OCI-LY7 (cell line): Measurements from ENCODE around the gene AKT1. TPM values are rescaled to one million over a fixed set of nuclear protein-coding genes. Genes with fewer than 3 reads are reported as not detected.

Source experiments
- BruUV-seq: library from RNA; stranded (reverse); fragments of 400-500 nt; replicated peaks from 2 replicates; lab custom pipeline; 2021; lab: Mats Ljungman, UMichigan
- CTCF ChIA-PET: fragments of 300-600 bp; sonication (Branson Sonifier 250); formaldehyde crosslinking; loops from one replicate; lab custom pipeline; 2022; ENCODE audit warnings: antibody characterized with exemption; ENCODE audit not compliant: unreplicated experiment; lab: Charles Lee
- POLR2A ChIA-PET: fragments of 300-600 bp; sonication (Branson Sonifier 250); formaldehyde crosslinking; loops from one replicate; lab custom pipeline; 2022; ENCODE audit warnings: antibody characterized with exemption; lab: Charles Lee
- DNase-seq: peaks from one replicate; pipeline ENCODE4 v3.0.0-alpha.2; 2015; ENCODE audit warnings: low spot score
- H2AFZ ChIP-seq: fragments of 200-600 bp; sonication (generic), shearing (Covaris generic); 2 replicates; pipeline ENCODE4 v1.6.1; 2014; ENCODE audit warnings: mild to moderate bottlenecking, antibody characterized with exemption, low read length, moderate library complexity
- H3K27ac ChIP-seq: fragments of 200-600 bp; sonication (generic); 2 replicates; pipeline ENCODE4 v1.5.1; 2014; ENCODE audit warnings: mixed run types, low read depth, mild to moderate bottlenecking, moderate library complexity, low read length, inconsistent platforms; ENCODE audit not compliant: poor library complexity, severe bottlenecking
- H3K36me3 ChIP-seq: fragments of 200-600 bp; sonication (generic); 2 replicates; pipeline ENCODE4 v1.6.1; 2014; ENCODE audit warnings: mild to moderate bottlenecking, antibody characterized with exemption, low read length, moderate library complexity, mixed read lengths; ENCODE audit not compliant: insufficient read depth
- H3K4me1 ChIP-seq: fragments of 200-600 bp; sonication (generic); 2 replicates; pipeline ENCODE4 v1.5.1; 2014; ENCODE audit warnings: mild to moderate bottlenecking, low read length; ENCODE audit not compliant: insufficient read depth, poor library complexity, severe bottlenecking
- H3K4me2 ChIP-seq: fragments of 200-600 bp; sonication (generic); 2 replicates; pipeline ENCODE4 v1.6.1; 2014; ENCODE audit warnings: mild to moderate bottlenecking, low read length
- H3K4me3 ChIP-seq: fragments of 200-600 bp; sonication (generic); 2 replicates; pipeline ENCODE4 v1.5.1; 2014; ENCODE audit warnings: mild to moderate bottlenecking, low read depth, low read length; ENCODE audit not compliant: poor library complexity, severe bottlenecking
- H3K79me2 ChIP-seq: fragments of 200-600 bp; sonication (generic); 2 replicates; pipeline ENCODE4 v1.6.1; 2016; ENCODE audit warnings: low read depth, mild to moderate bottlenecking, low read length, moderate library complexity, mixed read lengths; ENCODE audit not compliant: insufficient read depth
- H3K9me2 ChIP-seq: fragments of 200-600 bp; sonication (generic); 2 replicates; pipeline ENCODE4 v1.6.1; 2016; ENCODE audit warnings: mild to moderate bottlenecking, low read length, mixed read lengths; ENCODE audit not compliant: insufficient read depth
- H3K9me3 ChIP-seq: fragments of 200-600 bp; sonication (generic); 2 replicates; pipeline ENCODE4 v1.6.1; 2014; ENCODE audit warnings: mild to moderate bottlenecking, mixed run types, low read length, mixed read lengths
- H4K20me1 ChIP-seq: fragments of 200-600 bp; sonication (generic); 2 replicates; pipeline ENCODE4 v1.6.1; 2014; ENCODE audit warnings: mild to moderate bottlenecking, antibody characterized with exemption, low read length, moderate library complexity, mixed read lengths; ENCODE audit not compliant: insufficient read depth
- EZH2phosphoT487 ChIP-seq: fragments of 200-600 bp; sonication (generic); IDR thresholded peaks from 2 replicates; pipeline ENCODE4 v1.6.1; 2018; ENCODE audit warnings: low read depth, borderline replicate concordance, mild to moderate bottlenecking, mixed run types, antibody characterized with exemption, low read length, moderate library complexity, mixed read lengths
- intact Hi-C: fragments of 100-400 bp; cut with micrococcal nuclease; formaldehyde crosslinking; loops from one replicate; pipeline ENCODE4 v1.10.0; 2022; ENCODE audit not compliant: unreplicated experiment
- total RNA-seq, 2 experiments: library from RNA; depleted of rRNA in 1 of 2; stranded (reverse); fragments of >200 nt in 1 of 2; shearing (Covaris generic) in 1 of 2; gene quantifications; 2 replicates each; pipeline ENCODE4 v1.2.3, GENCODE V29; 2014 to 2022
- TF ChIP-seq, protein P1 (sequence below): fragments of 200-600 bp; sonication (generic); conservative IDR thresholded peaks from 2 replicates; pipeline ENCODE4 v1.5.1; 2014; ENCODE audit warnings: mild to moderate bottlenecking, antibody characterized with exemption, low read length, moderate library complexity, mixed read lengths

Gene AKT1
- total RNA-seq, 2 experiments from 2014 or later: 75.4 to 108 TPM

GRCh38 chr14:104792101-104792884 lies 3.3 kb downstream of the AKT1 start:
- no peaks in the 10 kb centered on the region for H3K9me2 ChIP-seq
- peaks cover 11% of the 10 kb centered on the region; the same call in 1 of the 2 replicates for H4K20me1 ChIP-seq
- no peaks in the 10 kb centered on the region for H3K9me3 ChIP-seq
- POLR2A ChIA-PET: no interaction called here
- no TSS peak for BruUV-seq
- no peak overlapping the region for H3K27ac ChIP-seq
- CTCF ChIA-PET: interaction anchor here (0.5 kb wide), 1 partner anchor 84 kb away, joined by 31 read pairs; no protein-coding TSS in a partner anchor
- no peaks in the 10 kb centered on the region for H3K79me2 ChIP-seq
- intact Hi-C loops: no loop called here
- no peak overlapping the region for H3K4me2 ChIP-seq
- no peak for DNase-seq
- H3K36me3 ChIP-seq: peaks cover 7% of the 10 kb centered on the region; the same call in 1 of the 2 replicates
- no peak overlapping the region for H3K4me3 ChIP-seq
- TF ChIP-seq, protein P1, sequence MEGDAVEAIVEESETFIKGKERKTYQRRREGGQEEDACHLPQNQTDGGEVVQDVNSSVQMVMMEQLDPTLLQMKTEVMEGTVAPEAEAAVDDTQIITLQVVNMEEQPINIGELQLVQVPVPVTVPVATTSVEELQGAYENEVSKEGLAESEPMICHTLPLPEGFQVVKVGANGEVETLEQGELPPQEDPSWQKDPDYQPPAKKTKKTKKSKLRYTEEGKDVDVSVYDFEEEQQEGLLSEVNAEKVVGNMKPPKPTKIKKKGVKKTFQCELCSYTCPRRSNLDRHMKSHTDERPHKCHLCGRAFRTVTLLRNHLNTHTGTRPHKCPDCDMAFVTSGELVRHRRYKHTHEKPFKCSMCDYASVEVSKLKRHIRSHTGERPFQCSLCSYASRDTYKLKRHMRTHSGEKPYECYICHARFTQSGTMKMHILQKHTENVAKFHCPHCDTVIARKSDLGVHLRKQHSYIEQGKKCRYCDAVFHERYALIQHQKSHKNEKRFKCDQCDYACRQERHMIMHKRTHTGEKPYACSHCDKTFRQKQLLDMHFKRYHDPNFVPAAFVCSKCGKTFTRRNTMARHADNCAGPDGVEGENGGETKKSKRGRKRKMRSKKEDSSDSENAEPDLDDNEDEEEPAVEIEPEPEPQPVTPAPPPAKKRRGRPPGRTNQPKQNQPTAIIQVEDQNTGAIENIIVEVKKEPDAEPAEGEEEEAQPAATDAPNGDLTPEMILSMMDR: no peak
- no peak for TF ChIP-seq EZH2phosphoT487
- peaks cover 21% of the 10 kb centered on the region for H3K4me1 ChIP-seq
- no peak overlapping the region for H2AFZ ChIP-seq

- peaks cover 7% of the 10 kb centered on the region; the same call in 1 of the 2 replicates for H3K36me3 ChIP-seq
- no TSS peak for BruUV-seq
- no peak for DNase-seq
- H3K9me3 ChIP-seq: no peaks in the 10 kb centered on the region
- peaks cover 16% of the 10 kb centered on the region; the same call in 1 of the 2 replicates for H4K20me1 ChIP-seq
- ChIA-PET POLR2A (no interaction called here), CTCF (no interaction called here)
- no peak overlapping the region for H3K4me3 ChIP-seq
- H3K4me1 ChIP-seq: peaks cover 19% of the 10 kb centered on the region
- intact Hi-C loops: no loop called here
- TF ChIP-seq, protein P1: no peak
- no peak for TF ChIP-seq EZH2phosphoT487
- H3K79me2 ChIP-seq: no peaks in the 10 kb centered on the region
- H3K27ac ChIP-seq: no peak overlapping the region
- H3K9me2 ChIP-seq: no peaks in the 10 kb centered on the region
- H2AFZ ChIP-seq: no peak overlapping the region
- H3K4me2 ChIP-seq: no peak overlapping the region
Measured at GRCh38 chr14:104791425-104791824, 4.1 kb downstream of the AKT1 start.
